GM21717 (cell line): ENCODE data around the gene EIF4E2.
"Not testable (repeated sequence)": the region's sequence is repeated elsewhere in the genome, so short reads cannot be mapped to it uniquely, and the experiment has no call there.

Experiments used
- ATAC-seq: cut with Tn5 transposase; IDR thresholded peaks from one replicate; pipeline ENCODE4 v1.9.1; 2021; ENCODE audit warnings: mild to moderate bottlenecking, moderate library complexity; ENCODE audit not compliant: unreplicated experiment

EIF4E2 gene

GRCh38 chr2:232562515-232563151, 12.1 kb downstream of the EIF4E2 start:
- ATAC-seq: no peak

GRCh38 chr2:232563580-232563979, 13.1 kb downstream of the EIF4E2 start:
- ATAC-seq: no peak

GRCh38 chr2:232567721-232568120, 17.2 kb downstream of the EIF4E2 start:
- ATAC-seq: no peak

GRCh38 chr2:232568161-232568560, 17.7 kb downstream of the EIF4E2 start:
- no peak for ATAC-seq

GRCh38 chr2:232569541-232569940, 19.1 kb downstream of the EIF4E2 start:
- no peak for ATAC-seq

GRCh38 chr2:232570481-232570880, 20.0 kb downstream of the EIF4E2 start:
- ATAC-seq: not testable (repeated sequence)

GRCh38 chr2:232571026-232571474, 20.6 kb downstream of the EIF4E2 start:
- no peak for ATAC-seq

- ATAC-seq: no peak
Measured at GRCh38 chr2:232573042-232573441, 22.6 kb downstream of the EIF4E2 start.

GRCh38 chr2:232573771-232574435, 23.4 kb downstream of the EIF4E2 start:
- no peak for ATAC-seq

GRCh38 chr2:232574674-232575403, 24.4 kb downstream of the EIF4E2 start:
- ATAC-seq: no peak

GRCh38 chr2:232575404-232575746, 24.9 kb downstream of the EIF4E2 start:
- no peak for ATAC-seq

- ATAC-seq: no peak
Measured at GRCh38 chr2:232576995-232577394, 26.5 kb downstream of the EIF4E2 start.

- no peak for ATAC-seq
Measured at GRCh38 chr2:232577841-232578240, 27.4 kb downstream of the EIF4E2 start.

GRCh38 chr2:232578626-232579025, 28.1 kb downstream of the EIF4E2 start:
- no peak for ATAC-seq

GRCh38 chr2:232580648-232580981, 30.1 kb downstream of the EIF4E2 start:
- ATAC-seq: no peak

GRCh38 chr2:232581725-232582124, 31.2 kb downstream of the EIF4E2 start:
- no peak for ATAC-seq

GRCh38 chr2:232584238-232584637, 33.7 kb downstream of the EIF4E2 start:
- no peak for ATAC-seq

GRCh38 chr2:232586943-232587505, 36.5 kb downstream of the EIF4E2 start:
- no peak for ATAC-seq

- no peak for ATAC-seq
Measured at GRCh38 chr2:232587512-232587911, 37.0 kb downstream of the EIF4E2 start.

- ATAC-seq: no peak
Measured at GRCh38 chr2:232588031-232588430, 37.5 kb downstream of the EIF4E2 start.

GRCh38 chr2:232588680-232589585, 38.4 kb downstream of the EIF4E2 start:
- no peak for ATAC-seq
